ENCODE results near the gene KIN. TPM values are rescaled to one million over a fixed set of nuclear protein-coding genes. Genes with fewer than 3 reads are reported as not detected.

KIN gene
- total RNA-seq, 4 donors from 2014 or later: 5.3 to 9.6 (median 6.4) TPM

- DNase-seq: no peak
- no peaks in the 10 kb centered on the region for H3K4me1 ChIP-seq
- no peak overlapping the region for H3K27ac ChIP-seq
- intact Hi-C loops (cut with DNase I): no loop called here
- H3K36me3 ChIP-seq: peaks cover 0 to 100% (median 13%) of the 10 kb centered on the region in 3 donors
- no peaks in the 10 kb centered on the region for H3K27me3 ChIP-seq
- H3K4me3 ChIP-seq: no peak overlapping the region
- 95 to 99% methylated on average over 7 of the region's 7 CpGs for WGBS, 2 donors
- H3K9me3 ChIP-seq: no peaks in the 10 kb centered on the region
- TF ChIP-seq POLR2A (IDR thresholded peaks at IDR 0.05): no peak
- no peak for TF ChIP-seq CTCF (IDR thresholded peaks at IDR 0.05)
These were observed 19.4 kb downstream of the KIN start for GRCh38 chr10:7768417-7768816.

- Histone ChIP-seq H3K4me1 (no peaks in the 10 kb centered on the region), H3K36me3 (peaks cover 0 to 100% (median 13%) of the 10 kb centered on the region in 3 donors), H3K9me3 (no peaks in the 10 kb centered on the region), H3K27ac (no peak overlapping the region), H3K4me3 (no peak overlapping the region), H3K27me3 (no peaks in the 10 kb centered on the region)
- intact Hi-C loops (cut with DNase I): no loop called here
- DNase-seq: no peak
- TF ChIP-seq CTCF (IDR thresholded peaks at IDR 0.05): no peak
- TF ChIP-seq POLR2A (IDR thresholded peaks at IDR 0.05): no peak
- 83 to 91% methylated on average over 8 to 10 of the region's 10 CpGs for WGBS, 2 donors
These were observed 20.6 kb downstream of the KIN start for GRCh38 chr10:7767209-7767608.

GRCh38 chr10:7766241-7766640, 21.6 kb downstream of the KIN start:
- H3K4me3 ChIP-seq: no peak overlapping the region
- WGBS, 2 donors: 75 to 87% methylated on average over 3 of the region's 3 CpGs
- H3K9me3 ChIP-seq: no peaks in the 10 kb centered on the region
- no peaks in the 10 kb centered on the region for H3K4me1 ChIP-seq
- H3K27me3 ChIP-seq: no peaks in the 10 kb centered on the region
- no peak for DNase-seq
- no peak overlapping the region for H3K27ac ChIP-seq
- TF ChIP-seq POLR2A (IDR thresholded peaks at IDR 0.05): no peak
- no peak for TF ChIP-seq CTCF (IDR thresholded peaks at IDR 0.05)
- intact Hi-C loops (cut with DNase I): no loop called here
- H3K36me3 ChIP-seq: peaks cover 0 to 100% (median 13%) of the 10 kb centered on the region in 3 donors

GRCh38 chr10:7763929-7764328, 23.9 kb downstream of the KIN start:
- H3K36me3 ChIP-seq: peaks cover 0 to 100% (median 16%) of the 10 kb centered on the region in 3 donors

More at GRCh38 chr10:7763929-7764328, 23.9 kb downstream of the KIN start:
- 67 to 75% methylated on average over 5 of the region's 5 CpGs for WGBS, 2 donors
- Histone ChIP-seq H3K27ac (no peak overlapping the region), H3K9me3 (no peaks in the 10 kb centered on the region), H3K4me1 (no peaks in the 10 kb centered on the region), H3K27me3 (no peaks in the 10 kb centered on the region), H3K4me3 (no peak overlapping the region)
- TF ChIP-seq POLR2A (IDR thresholded peaks at IDR 0.05): no peak
- no peak for TF ChIP-seq CTCF (IDR thresholded peaks at IDR 0.05)
- DNase-seq: no peak
- intact Hi-C loops (cut with DNase I): no loop called here

Measured in esophagus squamous epithelium (tissue), 5 donors.